Glutamatergic neuron (in vitro differentiated cells): ENCODE data around the gene PSORS1C1. TPM values are rescaled to one million over a fixed set of nuclear protein-coding genes. Genes with fewer than 3 reads are reported as not detected.
"Not testable (repeated sequence)": the region's sequence is repeated elsewhere in the genome, so short reads cannot be mapped to it uniquely, and the experiment has no call there.

Experiments used
- DNase-seq: peaks from one replicate; pipeline ENCODE4 v3.0.0; 2022
- H3K27ac Mint-ChIP-seq: one replicate; pipeline ENCODE4 v1.8.0; 2020; ENCODE audit warnings: mild to moderate bottlenecking, mixed read lengths, inconsistent platforms; ENCODE audit not compliant: unreplicated experiment
- H3K27me3 Mint-ChIP-seq: one replicate; pipeline ENCODE4 v1.8.0; 2020; ENCODE audit warnings: mild to moderate bottlenecking, moderate library complexity, mixed read lengths, inconsistent platforms; ENCODE audit not compliant: unreplicated experiment
- H3K36me3 Mint-ChIP-seq: one replicate; pipeline ENCODE4 v1.8.0; 2020; ENCODE audit warnings: mild to moderate bottlenecking, mixed read lengths, inconsistent platforms; ENCODE audit not compliant: unreplicated experiment
- H3K4me1 Mint-ChIP-seq: one replicate; pipeline ENCODE4 v1.8.0; 2020; ENCODE audit warnings: mild to moderate bottlenecking, low read depth, mixed read lengths, inconsistent platforms; ENCODE audit not compliant: unreplicated experiment
- H3K4me3 Mint-ChIP-seq: one replicate; pipeline ENCODE4 v1.8.0; 2020; ENCODE audit warnings: mild to moderate bottlenecking, mixed read lengths, inconsistent platforms; ENCODE audit not compliant: unreplicated experiment
- H3K9me3 Mint-ChIP-seq: one replicate; pipeline ENCODE4 v1.8.0; 2020; ENCODE audit warnings: mild to moderate bottlenecking, moderate library complexity, mixed read lengths, inconsistent platforms; ENCODE audit not compliant: unreplicated experiment
- total RNA-seq: library from RNA; stranded (reverse); fragmentation: NEBNext Ultra II Directional; extraction: Animal tissue kit (Norgen Biotek cat#: 25700); gene quantifications from one replicate; pipeline ENCODE4 v1.2.1, GENCODE V29; 2021; ENCODE audit not compliant: unreplicated experiment
- TF ChIP-seq, protein P1 (sequence below): fragments of 200-600 bp; sonication (generic); IDR thresholded peaks from one replicate; pipeline ENCODE4 v1.5.0; 2021; ENCODE audit not compliant: partially characterized antibody, unreplicated experiment

The PSORS1C1 gene
- total RNA-seq, 1 donor from 2014 or later = not detected

GRCh38 chr6:31187780-31188194, 73.2 kb downstream of the PSORS1C1 start:
- DNase-seq = no peak
- H3K4me1 Mint-ChIP-seq = peaks cover 3% of the 10 kb centered on the region
- H3K9me3 Mint-ChIP-seq = peaks cover 3% of the 10 kb centered on the region
- TF ChIP-seq, protein P1, sequence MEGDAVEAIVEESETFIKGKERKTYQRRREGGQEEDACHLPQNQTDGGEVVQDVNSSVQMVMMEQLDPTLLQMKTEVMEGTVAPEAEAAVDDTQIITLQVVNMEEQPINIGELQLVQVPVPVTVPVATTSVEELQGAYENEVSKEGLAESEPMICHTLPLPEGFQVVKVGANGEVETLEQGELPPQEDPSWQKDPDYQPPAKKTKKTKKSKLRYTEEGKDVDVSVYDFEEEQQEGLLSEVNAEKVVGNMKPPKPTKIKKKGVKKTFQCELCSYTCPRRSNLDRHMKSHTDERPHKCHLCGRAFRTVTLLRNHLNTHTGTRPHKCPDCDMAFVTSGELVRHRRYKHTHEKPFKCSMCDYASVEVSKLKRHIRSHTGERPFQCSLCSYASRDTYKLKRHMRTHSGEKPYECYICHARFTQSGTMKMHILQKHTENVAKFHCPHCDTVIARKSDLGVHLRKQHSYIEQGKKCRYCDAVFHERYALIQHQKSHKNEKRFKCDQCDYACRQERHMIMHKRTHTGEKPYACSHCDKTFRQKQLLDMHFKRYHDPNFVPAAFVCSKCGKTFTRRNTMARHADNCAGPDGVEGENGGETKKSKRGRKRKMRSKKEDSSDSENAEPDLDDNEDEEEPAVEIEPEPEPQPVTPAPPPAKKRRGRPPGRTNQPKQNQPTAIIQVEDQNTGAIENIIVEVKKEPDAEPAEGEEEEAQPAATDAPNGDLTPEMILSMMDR = no peak
- no peaks in the 10 kb centered on the region for H3K36me3 Mint-ChIP-seq
- no peak overlapping the region for H3K27ac Mint-ChIP-seq
- H3K4me3 Mint-ChIP-seq = no peak overlapping the region
- H3K27me3 Mint-ChIP-seq = no peaks in the 10 kb centered on the region

- H3K27ac Mint-ChIP-seq, H3K4me1 Mint-ChIP-seq, H3K4me3 Mint-ChIP-seq, DNase-seq, H3K36me3 Mint-ChIP-seq, H3K9me3 Mint-ChIP-seq, H3K27me3 Mint-ChIP-seq: not testable (repeated sequence)
Measured at GRCh38 chr6:31189223-31189622, 74.6 kb downstream of the PSORS1C1 start.

Other genes with a start within 250 kb of the PSORS1C1 start
- 120 TPM for gene DDR1, start 230.3 kb upstream of the PSORS1C1 start, total RNA-seq
- gene GTF2H4, start 206.6 kb upstream of the PSORS1C1 start, total RNA-seq = 67.2 TPM
- gene VARS2, start 200.6 kb upstream of the PSORS1C1 start, total RNA-seq = 47.0 TPM
- gene SFTA2, start 182.6 kb upstream of the PSORS1C1 start, total RNA-seq = not detected
- not detected for gene MUCL3, start 173.8 kb upstream of the PSORS1C1 start, total RNA-seq
- not detected for gene MUC21, start 131.1 kb upstream of the PSORS1C1 start, total RNA-seq
- not detected for gene MUC22, start 104.3 kb upstream of the PSORS1C1 start, total RNA-seq
- gene C6orf15, start 2.2 kb upstream of the PSORS1C1 start, total RNA-seq = not detected
- gene CDSN, start 5.6 kb downstream of the PSORS1C1 start, total RNA-seq = not detected
- 0.49 TPM for gene PSORS1C2, start 24.3 kb downstream of the PSORS1C1 start, total RNA-seq
- gene CCHCR1, start 43.0 kb downstream of the PSORS1C1 start, total RNA-seq = 28.7 TPM
- gene TCF19, start 43.8 kb downstream of the PSORS1C1 start, total RNA-seq = 5.8 TPM
- gene POU5F1, start 55.9 kb downstream of the PSORS1C1 start, total RNA-seq = 48.8 TPM
- 13.7 TPM for gene HLA-C, start 157.3 kb downstream of the PSORS1C1 start, total RNA-seq
- 11.4 TPM for gene HLA-B, start 242.4 kb downstream of the PSORS1C1 start, total RNA-seq